ENCODE data around the gene GAN. TPM values are rescaled to one million over a fixed set of nuclear protein-coding genes. Genes with fewer than 3 reads are reported as not detected.

The GAN gene
- total and polyA plus RNA-seq, 9 of the 15 experiments (the other 6 are each of a cell fraction or from before 2014, with no cell fraction given) = 0.83 to 15.1 (median 5.2) TPM

- no peak for TF ChIP-seq RBM34 (IDR thresholded peaks at IDR 0.05; ENCODE audit: borderline replicate concordance, insufficient read depth, low read length)
- TF ChIP-seq ZNF311 (CRISPR knock-in tag; IDR thresholded peaks at IDR 0.05) = no peak
- no peak for TF ChIP-seq ZNF175 (CRISPR knock-in tag; IDR thresholded peaks at IDR 0.05; ENCODE audit: low read depth)
- TF ChIP-seq FOXP4 (CRISPR knock-in tag; IDR thresholded peaks at IDR 0.05; ENCODE audit: borderline replicate concordance) = 0 out of 2 replicates have a peak, but pooled peaks have one; percentile 16
- TF ChIP-seq MCM3 (IDR thresholded peaks at IDR 0.05) = no peak
- TF ChIP-seq MLLT1 (IDR thresholded peaks at IDR 0.05) = peak; percentile 61 to 82; a peak in 3 of 4 replicates
- TF ChIP-seq MAX (CRISPR knock-in tag; IDR thresholded peaks at IDR 0.05) = peak; percentile 49
- TF ChIP-seq MEIS2 (IDR thresholded peaks at IDR 0.05; ENCODE audit: partially characterized antibody) = peak; percentile 5
- TF ChIP-seq MAFF (IDR thresholded peaks at IDR 0.05; ENCODE audit: low read length) = no peak
- TF ChIP-seq ERF (CRISPR knock-in tag; IDR thresholded peaks at IDR 0.05) = peak; percentile 78; the same call in 1 of the 2 replicates
- TF ChIP-seq BCLAF1 (IDR thresholded peaks at IDR 0.05; ENCODE audit: borderline replicate concordance in 1 of 2, control insufficient read depth in 1 of 2, low read depth in 2 of 2, low read length in 1 of 2) = no peak
- no peak for TF ChIP-seq SMARCB1 (IDR thresholded peaks at IDR 0.05; ENCODE audit: insufficient read length, low read depth)
- TF ChIP-seq BRD4 (IDR thresholded peaks at IDR 0.05) = no peak
- TF ChIP-seq RAD21 (CRISPR knock-in tag; conservative IDR thresholded peaks at IDR 0.05 in 1 of 2, IDR thresholded peaks at IDR 0.05 in 1 of 2) = peak; percentile 99 to 100
- no peak for TF ChIP-seq SIX5 (IDR thresholded peaks at IDR 0.05; ENCODE audit: borderline replicate concordance in 1 of 2, insufficient read depth in 1 of 2, low read depth in 1 of 2, low read length in 2 of 2)
Measured at GRCh38 chr16:81403601-81404391, 89.0 kb downstream of the GAN start (continued).
